ENCODE measurements around the gene CYP2C9.
"Not testable (repeated sequence)": the region's sequence is repeated elsewhere in the genome, so short reads cannot be mapped to it uniquely, and the experiment has no call there.

DNA sequence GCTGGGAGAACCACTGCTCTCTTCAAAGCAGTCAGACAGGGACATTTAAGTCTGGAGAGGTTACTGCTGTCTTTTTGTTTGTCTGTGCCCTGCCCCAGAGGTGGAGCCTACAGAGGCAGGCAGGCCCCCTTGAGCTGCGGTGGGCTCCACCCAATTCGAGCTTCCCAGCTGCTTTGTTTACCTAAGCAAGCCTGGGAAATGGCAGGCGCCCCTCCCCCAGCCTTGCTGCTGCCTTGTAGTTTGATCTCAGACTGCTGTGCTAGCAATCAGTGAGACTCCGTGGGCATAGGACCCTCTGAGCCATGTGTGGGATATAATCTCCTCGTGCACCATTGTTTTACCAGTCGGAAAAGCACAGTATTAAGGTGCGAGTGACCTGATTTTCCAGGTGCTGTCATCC lies 40.0 kb upstream of the CYP2C9 start:
- TF ChIP-seq, protein P1, sequence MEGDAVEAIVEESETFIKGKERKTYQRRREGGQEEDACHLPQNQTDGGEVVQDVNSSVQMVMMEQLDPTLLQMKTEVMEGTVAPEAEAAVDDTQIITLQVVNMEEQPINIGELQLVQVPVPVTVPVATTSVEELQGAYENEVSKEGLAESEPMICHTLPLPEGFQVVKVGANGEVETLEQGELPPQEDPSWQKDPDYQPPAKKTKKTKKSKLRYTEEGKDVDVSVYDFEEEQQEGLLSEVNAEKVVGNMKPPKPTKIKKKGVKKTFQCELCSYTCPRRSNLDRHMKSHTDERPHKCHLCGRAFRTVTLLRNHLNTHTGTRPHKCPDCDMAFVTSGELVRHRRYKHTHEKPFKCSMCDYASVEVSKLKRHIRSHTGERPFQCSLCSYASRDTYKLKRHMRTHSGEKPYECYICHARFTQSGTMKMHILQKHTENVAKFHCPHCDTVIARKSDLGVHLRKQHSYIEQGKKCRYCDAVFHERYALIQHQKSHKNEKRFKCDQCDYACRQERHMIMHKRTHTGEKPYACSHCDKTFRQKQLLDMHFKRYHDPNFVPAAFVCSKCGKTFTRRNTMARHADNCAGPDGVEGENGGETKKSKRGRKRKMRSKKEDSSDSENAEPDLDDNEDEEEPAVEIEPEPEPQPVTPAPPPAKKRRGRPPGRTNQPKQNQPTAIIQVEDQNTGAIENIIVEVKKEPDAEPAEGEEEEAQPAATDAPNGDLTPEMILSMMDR (IDR thresholded peaks at IDR 0.05; ENCODE audit: low read depth, low read length, poor library complexity, severe bottlenecking): not testable (repeated sequence)
- TF ChIP-seq EZH2phosphoT487 (IDR thresholded peaks at IDR 0.05; ENCODE audit: borderline replicate concordance, low read length): not testable (repeated sequence)

Measured in DOHH2 (cell line).